Glutamatergic neuron (in vitro differentiated cells): Measurements from ENCODE around the gene CAPN5. TPM values are rescaled to one million over a fixed set of nuclear protein-coding genes. Genes with fewer than 3 reads are reported as not detected.

Experiments used
- DNase-seq: peaks from one replicate; pipeline ENCODE4 v3.0.0; 2022
- H3K27ac Mint-ChIP-seq: one replicate; pipeline ENCODE4 v1.8.0; 2020; ENCODE audit warnings: mild to moderate bottlenecking, mixed read lengths, inconsistent platforms; ENCODE audit not compliant: unreplicated experiment
- H3K27me3 Mint-ChIP-seq: one replicate; pipeline ENCODE4 v1.8.0; 2020; ENCODE audit warnings: mild to moderate bottlenecking, moderate library complexity, mixed read lengths, inconsistent platforms; ENCODE audit not compliant: unreplicated experiment
- H3K36me3 Mint-ChIP-seq: one replicate; pipeline ENCODE4 v1.8.0; 2020; ENCODE audit warnings: mild to moderate bottlenecking, mixed read lengths, inconsistent platforms; ENCODE audit not compliant: unreplicated experiment
- H3K4me1 Mint-ChIP-seq: one replicate; pipeline ENCODE4 v1.8.0; 2020; ENCODE audit warnings: mild to moderate bottlenecking, low read depth, mixed read lengths, inconsistent platforms; ENCODE audit not compliant: unreplicated experiment
- H3K4me3 Mint-ChIP-seq: one replicate; pipeline ENCODE4 v1.8.0; 2020; ENCODE audit warnings: mild to moderate bottlenecking, mixed read lengths, inconsistent platforms; ENCODE audit not compliant: unreplicated experiment
- H3K9me3 Mint-ChIP-seq: one replicate; pipeline ENCODE4 v1.8.0; 2020; ENCODE audit warnings: mild to moderate bottlenecking, moderate library complexity, mixed read lengths, inconsistent platforms; ENCODE audit not compliant: unreplicated experiment
- CTCF ChIP-seq: fragments of 200-600 bp; sonication (generic); IDR thresholded peaks from one replicate; pipeline ENCODE4 v1.5.0; 2021; ENCODE audit not compliant: partially characterized antibody, unreplicated experiment
- total RNA-seq: library from RNA; stranded (reverse); fragmentation: NEBNext Ultra II Directional; extraction: Animal tissue kit (Norgen Biotek cat#: 25700); gene quantifications from one replicate; pipeline ENCODE4 v1.2.1, GENCODE V29; 2021; ENCODE audit not compliant: unreplicated experiment

CAPN5 gene
- total RNA-seq, 1 donor from 2014 or later = 45.0 TPM

DNA sequence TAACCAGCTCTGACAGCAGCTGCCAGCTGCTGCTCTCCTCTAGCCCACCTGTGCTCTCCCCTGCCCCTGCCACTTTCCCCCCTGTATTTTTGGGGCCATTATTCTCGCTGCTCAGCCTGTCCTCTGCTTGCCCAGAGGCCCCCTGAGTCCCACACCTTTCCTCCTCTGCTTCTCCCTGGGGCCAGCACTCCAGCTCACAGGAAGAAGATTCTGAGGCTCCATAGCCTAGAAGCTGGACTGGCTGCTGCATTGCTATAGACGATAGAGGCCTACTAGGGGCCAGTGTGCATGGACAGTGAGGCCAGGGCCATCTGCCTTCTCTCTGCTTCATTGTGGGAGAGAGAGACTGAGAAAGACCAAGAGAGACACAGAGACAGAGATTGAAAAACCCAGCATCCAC is 36.5 kb downstream of the CAPN5 start:
- no peak for DNase-seq
- Mint-ChIP-seq H3K4me3 (no peak overlapping the region), H3K27ac (no peak overlapping the region), H3K9me3 (peaks cover 8% of the 10 kb centered on the region), H3K36me3 (peaks cover 10% of the 10 kb centered on the region), H3K27me3 (peaks cover 21% of the 10 kb centered on the region), H3K4me1 (peaks cover 7% of the 10 kb centered on the region)
- TF ChIP-seq CTCF = no peak

- Mint-ChIP-seq H3K36me3 (peaks cover 10% of the 10 kb centered on the region), H3K27ac (no peak overlapping the region), H3K4me1 (peaks cover 14% of the 10 kb centered on the region), H3K9me3 (peaks cover 9% of the 10 kb centered on the region), H3K27me3 (peaks cover 28% of the 10 kb centered on the region), H3K4me3 (no peak overlapping the region)
- DNase-seq = no peak
- no peak for TF ChIP-seq CTCF
Observed at GRCh38 chr11:77104727-77105126, 38.0 kb downstream of the CAPN5 start.

- H3K9me3 Mint-ChIP-seq = peaks cover 4% of the 10 kb centered on the region
- H3K36me3 Mint-ChIP-seq = no peaks in the 10 kb centered on the region
- no peak overlapping the region for H3K4me3 Mint-ChIP-seq
- peaks cover 19% of the 10 kb centered on the region for H3K27me3 Mint-ChIP-seq
- peaks cover 14% of the 10 kb centered on the region for H3K4me1 Mint-ChIP-seq
- TF ChIP-seq CTCF = no peak
- no peak for DNase-seq
- H3K27ac Mint-ChIP-seq = no peak overlapping the region
Observed at GRCh38 chr11:77106321-77106720, 39.5 kb downstream of the CAPN5 start.

DNA sequence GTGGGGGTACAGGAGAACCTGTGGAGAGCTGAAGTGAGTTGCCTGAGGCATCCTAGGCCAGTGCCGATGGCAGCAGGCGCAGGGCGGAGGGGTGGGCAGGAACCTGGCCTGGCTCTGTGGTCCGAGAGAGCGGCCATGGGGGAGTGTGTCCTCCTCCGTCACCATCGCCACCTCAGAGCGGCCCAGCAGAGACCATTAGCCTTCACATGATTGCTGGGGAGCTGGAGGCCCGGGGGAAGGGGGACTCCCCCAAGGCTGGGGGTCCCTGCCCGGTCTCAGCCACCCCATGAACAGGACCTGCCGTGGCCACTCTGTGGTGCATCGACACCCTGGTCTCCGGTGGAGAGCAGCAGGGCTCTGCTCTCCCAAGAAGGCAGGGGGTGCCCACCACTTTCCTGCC is 40.0 kb downstream of the CAPN5 start:
- TF ChIP-seq CTCF = no peak
- Mint-ChIP-seq H3K36me3 (no peaks in the 10 kb centered on the region), H3K9me3 (peaks cover 4% of the 10 kb centered on the region), H3K4me1 (peaks cover 14% of the 10 kb centered on the region), H3K27ac (no peak overlapping the region), H3K27me3 (peaks cover 19% of the 10 kb centered on the region), H3K4me3 (no peak overlapping the region)
- DNase-seq = no peak

DNA sequence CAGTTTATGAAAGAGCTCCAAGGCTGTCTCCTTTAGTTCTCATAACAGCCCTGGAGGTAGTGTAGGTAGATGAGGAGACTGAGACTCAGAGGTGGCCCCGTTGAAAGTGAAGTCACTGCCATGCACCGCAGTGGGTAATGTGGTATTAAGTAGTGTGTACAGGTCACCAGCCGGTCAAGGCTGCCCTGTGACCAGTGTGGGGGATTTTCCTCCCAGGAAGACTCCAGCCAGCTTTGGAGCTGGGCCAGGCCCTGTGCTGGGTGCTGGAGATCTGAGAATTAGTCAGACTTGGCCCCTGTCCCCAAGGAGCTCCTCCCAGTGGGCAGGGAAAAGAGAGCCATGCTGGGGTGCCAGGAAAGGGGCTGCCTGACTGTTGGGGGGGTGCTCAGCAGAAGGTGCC is 41.2 kb downstream of the CAPN5 start:
- H3K4me3 Mint-ChIP-seq = no peak overlapping the region
- peaks cover 21% of the 10 kb centered on the region for H3K27me3 Mint-ChIP-seq
- TF ChIP-seq CTCF = no peak
- no peaks in the 10 kb centered on the region for H3K36me3 Mint-ChIP-seq
- H3K9me3 Mint-ChIP-seq = peaks cover 4% of the 10 kb centered on the region
- no peak for DNase-seq
- peaks cover 14% of the 10 kb centered on the region for H3K4me1 Mint-ChIP-seq
- H3K27ac Mint-ChIP-seq = no peak overlapping the region
